Ishikawa (cell line): ENCODE data around the gene GIMD1.

ENCODE experiments used
- CEBPB ChIP-seq: IDR thresholded peaks from 2 replicates; pipeline ENCODE4 v1.6.1; 2012
- CREB1 ChIP-seq: IDR thresholded peaks from 2 replicates; pipeline ENCODE4 v1.6.1; 2012; ENCODE audit warnings: low read depth
- EGR1 ChIP-seq: IDR thresholded peaks from 2 replicates; pipeline ENCODE4 v1.6.1; 2012
- EP300 ChIP-seq: IDR thresholded peaks from 2 replicates; pipeline ENCODE4 v1.6.1; 2012; ENCODE audit warnings: borderline replicate concordance
- NFIC ChIP-seq: IDR thresholded peaks from 2 replicates; pipeline ENCODE4 v1.6.1; 2012
- RAD21 ChIP-seq: IDR thresholded peaks from 2 replicates; pipeline ENCODE4 v1.6.1; 2012; ENCODE audit warnings: low read depth
- TAF1 ChIP-seq: IDR thresholded peaks from 2 replicates; pipeline ENCODE4 v1.6.1; 2012; ENCODE audit warnings: low read depth, mild to moderate bottlenecking
- TCF12 ChIP-seq: IDR thresholded peaks from 2 replicates; pipeline ENCODE4 v1.6.1; 2012; ENCODE audit warnings: low read depth
- TEAD4 ChIP-seq: IDR thresholded peaks from 2 replicates; pipeline ENCODE4 v1.6.1; 2012
- TF ChIP-seq, protein P1 (sequence below): IDR thresholded peaks from 2 replicates; pipeline ENCODE4 v1.6.1; 2012; ENCODE audit warnings: low read depth, mild to moderate bottlenecking
- TF ChIP-seq, protein P2 (sequence below): IDR thresholded peaks from 2 replicates; pipeline ENCODE4 v1.6.1; 2012
- TF ChIP-seq, protein P3 (sequence below): IDR thresholded peaks from 2 replicates; pipeline ENCODE4 v1.6.1; 2012

DNA sequence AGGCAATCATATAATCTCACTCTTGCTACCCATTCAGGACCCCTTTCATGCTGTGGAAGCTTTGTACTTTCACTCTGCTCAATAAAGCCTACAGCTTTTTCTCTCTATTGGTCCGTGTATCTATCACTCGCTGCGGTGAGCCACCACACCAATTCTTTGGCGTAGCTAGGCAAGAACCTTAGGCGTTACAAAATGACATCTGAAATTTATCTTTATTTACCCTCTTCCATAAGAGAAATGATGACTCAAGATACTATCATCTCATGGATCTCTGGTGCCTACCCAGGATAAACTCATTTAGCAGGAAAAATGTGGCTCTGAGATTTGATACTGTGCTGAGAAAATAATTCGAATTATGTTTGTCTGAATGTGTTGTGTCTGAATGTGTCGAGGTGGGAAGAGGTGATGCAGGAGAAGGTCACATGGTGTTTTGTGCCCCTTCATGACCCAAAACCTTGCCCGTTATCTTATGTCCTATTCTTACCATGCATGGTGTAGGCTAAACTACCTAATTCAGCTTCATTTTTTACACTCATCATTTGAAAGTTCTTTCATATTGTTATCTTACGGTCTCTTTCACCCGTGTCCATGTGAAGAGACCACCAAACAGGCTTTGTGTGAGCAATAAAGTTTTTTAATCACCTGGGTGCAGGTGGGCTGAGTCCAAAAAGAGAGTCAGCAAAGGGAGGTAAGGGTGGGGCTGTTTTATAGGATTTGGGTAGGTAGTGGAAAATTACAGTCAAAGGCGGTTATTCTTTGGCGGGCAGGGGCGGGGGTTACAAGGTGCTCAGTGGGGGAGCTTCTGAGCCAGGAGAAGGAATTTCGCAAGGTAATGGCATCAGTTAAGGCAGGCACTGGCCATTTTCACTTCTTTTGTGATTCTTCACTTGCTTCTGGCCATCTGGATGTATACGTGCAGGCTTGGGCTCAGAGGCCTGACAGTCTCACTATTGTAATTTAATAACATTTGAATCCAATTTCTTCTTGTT is 41.6 kb upstream of the GIMD1 start:
- TF ChIP-seq EP300 (no peak), TEAD4 (no peak), RAD21 (no peak), CREB1 (no peak), TAF1 (no peak), CEBPB (no peak), EGR1 (no peak), TCF12 (no peak), NFIC (no peak)
- TF ChIP-seq, protein P1, sequence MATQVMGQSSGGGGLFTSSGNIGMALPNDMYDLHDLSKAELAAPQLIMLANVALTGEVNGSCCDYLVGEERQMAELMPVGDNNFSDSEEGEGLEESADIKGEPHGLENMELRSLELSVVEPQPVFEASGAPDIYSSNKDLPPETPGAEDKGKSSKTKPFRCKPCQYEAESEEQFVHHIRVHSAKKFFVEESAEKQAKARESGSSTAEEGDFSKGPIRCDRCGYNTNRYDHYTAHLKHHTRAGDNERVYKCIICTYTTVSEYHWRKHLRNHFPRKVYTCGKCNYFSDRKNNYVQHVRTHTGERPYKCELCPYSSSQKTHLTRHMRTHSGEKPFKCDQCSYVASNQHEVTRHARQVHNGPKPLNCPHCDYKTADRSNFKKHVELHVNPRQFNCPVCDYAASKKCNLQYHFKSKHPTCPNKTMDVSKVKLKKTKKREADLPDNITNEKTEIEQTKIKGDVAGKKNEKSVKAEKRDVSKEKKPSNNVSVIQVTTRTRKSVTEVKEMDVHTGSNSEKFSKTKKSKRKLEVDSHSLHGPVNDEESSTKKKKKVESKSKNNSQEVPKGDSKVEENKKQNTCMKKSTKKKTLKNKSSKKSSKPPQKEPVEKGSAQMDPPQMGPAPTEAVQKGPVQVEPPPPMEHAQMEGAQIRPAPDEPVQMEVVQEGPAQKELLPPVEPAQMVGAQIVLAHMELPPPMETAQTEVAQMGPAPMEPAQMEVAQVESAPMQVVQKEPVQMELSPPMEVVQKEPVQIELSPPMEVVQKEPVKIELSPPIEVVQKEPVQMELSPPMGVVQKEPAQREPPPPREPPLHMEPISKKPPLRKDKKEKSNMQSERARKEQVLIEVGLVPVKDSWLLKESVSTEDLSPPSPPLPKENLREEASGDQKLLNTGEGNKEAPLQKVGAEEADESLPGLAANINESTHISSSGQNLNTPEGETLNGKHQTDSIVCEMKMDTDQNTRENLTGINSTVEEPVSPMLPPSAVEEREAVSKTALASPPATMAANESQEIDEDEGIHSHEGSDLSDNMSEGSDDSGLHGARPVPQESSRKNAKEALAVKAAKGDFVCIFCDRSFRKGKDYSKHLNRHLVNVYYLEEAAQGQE = no peak
- TF ChIP-seq, protein P2, sequence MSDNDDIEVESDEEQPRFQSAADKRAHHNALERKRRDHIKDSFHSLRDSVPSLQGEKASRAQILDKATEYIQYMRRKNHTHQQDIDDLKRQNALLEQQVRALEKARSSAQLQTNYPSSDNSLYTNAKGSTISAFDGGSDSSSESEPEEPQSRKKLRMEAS = no peak
- TF ChIP-seq, protein P3, sequence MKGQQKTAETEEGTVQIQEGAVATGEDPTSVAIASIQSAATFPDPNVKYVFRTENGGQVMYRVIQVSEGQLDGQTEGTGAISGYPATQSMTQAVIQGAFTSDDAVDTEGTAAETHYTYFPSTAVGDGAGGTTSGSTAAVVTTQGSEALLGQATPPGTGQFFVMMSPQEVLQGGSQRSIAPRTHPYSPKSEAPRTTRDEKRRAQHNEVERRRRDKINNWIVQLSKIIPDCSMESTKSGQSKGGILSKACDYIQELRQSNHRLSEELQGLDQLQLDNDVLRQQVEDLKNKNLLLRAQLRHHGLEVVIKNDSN = no peak
